ENCODE measurements around the gene C7.
"Not testable (repeated sequence)": the region's sequence is repeated elsewhere in the genome, so short reads cannot be mapped to it uniquely, and the experiment has no call there.

C7 gene

GRCh38 chr5:40991168-40991980 lies 82.1 kb downstream of the C7 start:
- no peak for DNase-seq (ENCODE audit: low spot score)

GRCh38 chr5:40991981-40992559 lies 82.8 kb downstream of the C7 start:
- no peak for DNase-seq (ENCODE audit: low spot score)

GRCh38 chr5:40995801-40996586 lies 86.7 kb downstream of the C7 start:
- no peak for DNase-seq (ENCODE audit: low spot score)

GRCh38 chr5:40999142-40999541 lies 89.8 kb downstream of the C7 start:
- DNase-seq (ENCODE audit: low spot score) = no peak

GRCh38 chr5:40999966-41000365 lies 90.7 kb downstream of the C7 start:
- no peak for DNase-seq (ENCODE audit: low spot score)

GRCh38 chr5:41003670-41004376 lies 94.5 kb downstream of the C7 start:
- DNase-seq (ENCODE audit: low spot score) = no peak

GRCh38 chr5:41004931-41005330 lies 95.6 kb downstream of the C7 start:
- no peak for DNase-seq (ENCODE audit: low spot score)

GRCh38 chr5:41009232-41009631 lies 99.9 kb downstream of the C7 start:
- DNase-seq (ENCODE audit: low spot score) = peak; percentile 41

GRCh38 chr5:41010572-41010971 lies 101.3 kb downstream of the C7 start:
- no peak for DNase-seq (ENCODE audit: low spot score)

GRCh38 chr5:41012318-41012717 lies 103.0 kb downstream of the C7 start:
- no peak for DNase-seq (ENCODE audit: low spot score)

- not testable (repeated sequence) for DNase-seq (ENCODE audit: low spot score)
These were observed 113.3 kb downstream of the C7 start for GRCh38 chr5:41022600-41022999.

Measured in RKO (cell line).